ENCODE data around the gene ZNF580.

DNA sequence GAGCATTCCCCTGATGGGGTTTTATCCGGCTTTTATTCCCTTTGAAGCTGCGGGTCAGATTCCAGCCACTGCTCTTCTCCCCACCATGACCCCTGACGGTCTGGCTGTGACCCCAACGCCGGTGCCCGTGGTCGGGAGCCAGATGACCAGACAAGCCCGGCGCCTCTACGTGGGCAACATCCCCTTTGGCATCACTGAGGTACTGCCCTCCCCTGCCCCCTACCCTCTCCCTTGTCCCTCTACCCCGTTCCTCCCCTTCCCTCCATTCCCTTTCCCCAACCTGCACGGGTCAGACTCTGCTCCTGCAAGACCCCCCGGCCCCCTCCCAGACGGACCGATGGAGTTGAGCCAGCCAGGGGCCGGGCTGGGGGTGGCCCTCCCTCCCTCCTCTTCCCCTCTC lies 20.2 kb downstream of the ZNF580 start:
- TF ChIP-seq, protein P1, sequence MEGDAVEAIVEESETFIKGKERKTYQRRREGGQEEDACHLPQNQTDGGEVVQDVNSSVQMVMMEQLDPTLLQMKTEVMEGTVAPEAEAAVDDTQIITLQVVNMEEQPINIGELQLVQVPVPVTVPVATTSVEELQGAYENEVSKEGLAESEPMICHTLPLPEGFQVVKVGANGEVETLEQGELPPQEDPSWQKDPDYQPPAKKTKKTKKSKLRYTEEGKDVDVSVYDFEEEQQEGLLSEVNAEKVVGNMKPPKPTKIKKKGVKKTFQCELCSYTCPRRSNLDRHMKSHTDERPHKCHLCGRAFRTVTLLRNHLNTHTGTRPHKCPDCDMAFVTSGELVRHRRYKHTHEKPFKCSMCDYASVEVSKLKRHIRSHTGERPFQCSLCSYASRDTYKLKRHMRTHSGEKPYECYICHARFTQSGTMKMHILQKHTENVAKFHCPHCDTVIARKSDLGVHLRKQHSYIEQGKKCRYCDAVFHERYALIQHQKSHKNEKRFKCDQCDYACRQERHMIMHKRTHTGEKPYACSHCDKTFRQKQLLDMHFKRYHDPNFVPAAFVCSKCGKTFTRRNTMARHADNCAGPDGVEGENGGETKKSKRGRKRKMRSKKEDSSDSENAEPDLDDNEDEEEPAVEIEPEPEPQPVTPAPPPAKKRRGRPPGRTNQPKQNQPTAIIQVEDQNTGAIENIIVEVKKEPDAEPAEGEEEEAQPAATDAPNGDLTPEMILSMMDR (IDR thresholded peaks at IDR 0.05) = no peak
- TF ChIP-seq POLR2A (IDR thresholded peaks at IDR 0.05) = no peak
